Measurements from ENCODE around the gene SLCO2A1.

SLCO2A1 gene

GRCh38 chr3:133998691-133999241 is 31.0 kb downstream of the SLCO2A1 start:
- ChIA-PET POLR2A (no interaction called here), CTCF (no interaction called here)
- DNase-seq (ENCODE audit: extremely low spot score): no peak
- TF ChIP-seq HDGF (IDR thresholded peaks at IDR 0.05; ENCODE audit: borderline replicate concordance) (no peak), FOXM1 (IDR thresholded peaks at IDR 0.05; ENCODE audit: borderline replicate concordance) (no peak), BHLHE40 (IDR thresholded peaks at IDR 0.05; ENCODE audit: borderline replicate concordance) (no peak), SUZ12 (IDR thresholded peaks at IDR 0.05) (no peak), ARNT (IDR thresholded peaks at IDR 0.05) (no peak), FOXA1 (IDR thresholded peaks at IDR 0.05) (no peak), SP1 (IDR thresholded peaks at IDR 0.05) (no peak), L3MBTL2 (conservative IDR thresholded peaks at IDR 0.05) (no peak), NFRKB (IDR thresholded peaks at IDR 0.05) (no peak), TARDBP (IDR thresholded peaks at IDR 0.05) (no peak), ELF4 (IDR thresholded peaks at IDR 0.05) (no peak), CTBP1 (IDR thresholded peaks at IDR 0.05; ENCODE audit: borderline replicate concordance) (no peak)
- TF ChIP-seq, protein P1, sequence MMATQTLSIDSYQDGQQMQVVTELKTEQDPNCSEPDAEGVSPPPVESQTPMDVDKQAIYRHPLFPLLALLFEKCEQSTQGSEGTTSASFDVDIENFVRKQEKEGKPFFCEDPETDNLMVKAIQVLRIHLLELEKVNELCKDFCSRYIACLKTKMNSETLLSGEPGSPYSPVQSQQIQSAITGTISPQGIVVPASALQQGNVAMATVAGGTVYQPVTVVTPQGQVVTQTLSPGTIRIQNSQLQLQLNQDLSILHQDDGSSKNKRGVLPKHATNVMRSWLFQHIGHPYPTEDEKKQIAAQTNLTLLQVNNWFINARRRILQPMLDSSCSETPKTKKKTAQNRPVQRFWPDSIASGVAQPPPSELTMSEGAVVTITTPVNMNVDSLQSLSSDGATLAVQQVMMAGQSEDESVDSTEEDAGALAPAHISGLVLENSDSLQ (IDR thresholded peaks at IDR 0.05): no peak

- POLR2A ChIA-PET: no interaction called here
- TF ChIP-seq SUZ12 (IDR thresholded peaks at IDR 0.05) (no peak), L3MBTL2 (conservative IDR thresholded peaks at IDR 0.05) (no peak), FOXM1 (IDR thresholded peaks at IDR 0.05; ENCODE audit: borderline replicate concordance) (no peak), TARDBP (IDR thresholded peaks at IDR 0.05) (no peak), BHLHE40 (IDR thresholded peaks at IDR 0.05; ENCODE audit: borderline replicate concordance) (no peak), CTBP1 (IDR thresholded peaks at IDR 0.05; ENCODE audit: borderline replicate concordance) (no peak), ARNT (IDR thresholded peaks at IDR 0.05) (no peak), LEF1 (IDR thresholded peaks at IDR 0.05; ENCODE audit: borderline replicate concordance) (no peak), HDGF (IDR thresholded peaks at IDR 0.05; ENCODE audit: borderline replicate concordance) (no peak), FOXK2 (IDR thresholded peaks at IDR 0.05) (no peak), FOXA1 (IDR thresholded peaks at IDR 0.05) (no peak), SP1 (IDR thresholded peaks at IDR 0.05) (no peak)
- TF ChIP-seq, protein P1 (IDR thresholded peaks at IDR 0.05): no peak
- DNase-seq (ENCODE audit: extremely low spot score): no peak
- CTCF ChIA-PET: no interaction called here
Observed at GRCh38 chr3:133997871-133998635, 31.7 kb downstream of the SLCO2A1 start.

- TF ChIP-seq FOXM1 (IDR thresholded peaks at IDR 0.05; ENCODE audit: borderline replicate concordance): no peak
- TF ChIP-seq FOXA1 (IDR thresholded peaks at IDR 0.05): no peak
- TF ChIP-seq NFRKB (IDR thresholded peaks at IDR 0.05): no peak
- no peak for TF ChIP-seq HDGF (IDR thresholded peaks at IDR 0.05; ENCODE audit: borderline replicate concordance)
- TF ChIP-seq, protein P1 (IDR thresholded peaks at IDR 0.05): no peak
- POLR2A ChIA-PET: no interaction called here
- no peak for DNase-seq (ENCODE audit: extremely low spot score)
- CTCF ChIA-PET: no interaction called here
Observed at GRCh38 chr3:133996996-133997395, 32.7 kb downstream of the SLCO2A1 start.

GRCh38 chr3:133996251-133996661 is 33.5 kb downstream of the SLCO2A1 start:
- ChIA-PET CTCF (no interaction called here), POLR2A (no interaction called here)
- TF ChIP-seq, protein P1 (IDR thresholded peaks at IDR 0.05): no peak
- TF ChIP-seq HDGF (IDR thresholded peaks at IDR 0.05; ENCODE audit: borderline replicate concordance): no peak
- DNase-seq (ENCODE audit: extremely low spot score): no peak

GRCh38 chr3:133995264-133995663 is 34.5 kb downstream of the SLCO2A1 start:
- CTCF ChIA-PET: no interaction called here
- TF ChIP-seq, protein P1 (IDR thresholded peaks at IDR 0.05): no peak
- TF ChIP-seq HDGF (IDR thresholded peaks at IDR 0.05; ENCODE audit: borderline replicate concordance) (no peak), FOXM1 (IDR thresholded peaks at IDR 0.05; ENCODE audit: borderline replicate concordance) (no peak), ELF4 (IDR thresholded peaks at IDR 0.05) (no peak), SP1 (IDR thresholded peaks at IDR 0.05) (no peak), TARDBP (IDR thresholded peaks at IDR 0.05) (no peak), LEF1 (IDR thresholded peaks at IDR 0.05; ENCODE audit: borderline replicate concordance) (no peak), BHLHE40 (IDR thresholded peaks at IDR 0.05; ENCODE audit: borderline replicate concordance) (no peak), ZNF384 (IDR thresholded peaks at IDR 0.05) (no peak), CTBP1 (IDR thresholded peaks at IDR 0.05; ENCODE audit: borderline replicate concordance) (no peak), FOXK2 (IDR thresholded peaks at IDR 0.05) (no peak), ARNT (IDR thresholded peaks at IDR 0.05) (no peak), FOXA1 (IDR thresholded peaks at IDR 0.05) (no peak), NFRKB (IDR thresholded peaks at IDR 0.05) (no peak), SUZ12 (IDR thresholded peaks at IDR 0.05) (no peak), L3MBTL2 (conservative IDR thresholded peaks at IDR 0.05) (no peak)
- no peak for DNase-seq (ENCODE audit: extremely low spot score)
- POLR2A ChIA-PET: no interaction called here

Measured in HEK293T (cell line).